Sigmoid colon (tissue), 7 donors: ENCODE measurements around the gene TRAPPC2. TPM values are rescaled to one million over a fixed set of nuclear protein-coding genes. Genes with fewer than 3 reads are reported as not detected.

Source experiments
- DNase-seq: peaks from one replicate; pipeline ENCODE4 v3.0.0-alpha.2; 2019
- H3K27ac ChIP-seq, 4 donors: fragments of 200-600 bp; sonication (generic); one replicate each; pipeline ENCODE4 v1.5.1; 2016 to 2019; ENCODE audit warnings: mild to moderate bottlenecking in 1 of 4
- H3K27me3 ChIP-seq, 3 donors: fragments of 200-600 bp; sonication (generic); one replicate each; pipeline ENCODE4 v1.5.1; 2019; ENCODE audit warnings: mild to moderate bottlenecking in 1 of 3
- H3K36me3 ChIP-seq, 4 donors: fragments of 200-600 bp; sonication (generic); one replicate each; pipeline ENCODE4 v1.5.1; 2016 to 2019
- H3K4me1 ChIP-seq, 4 donors: fragments of 200-600 bp; sonication (generic); one replicate each; pipeline ENCODE4 v1.5.1; 2017 to 2019
- H3K4me3 ChIP-seq, 4 donors: fragments of 200-600 bp; sonication (generic); one replicate each; pipeline ENCODE4 v1.5.1; 2017 to 2019; ENCODE audit warnings: mild to moderate bottlenecking in 2 of 4, moderate library complexity in 1 of 4
- H3K9me3 ChIP-seq, 4 donors: fragments of 200-600 bp in 3 of 4; sonication (generic) in 3 of 4; one replicate each; pipeline versions ENCODE4 v1.5.1 to v1.6.1; 2013 to 2019
- EP300 ChIP-seq, 4 donors: sonication (generic); formaldehyde crosslinking; IDR thresholded peaks; one replicate each; pipeline ENCODE4 v1.6.1; 2017; ENCODE audit warnings: antibody characterized with exemption in 4 of 4
- POLR2A ChIP-seq, 2 donors: fragments of 450-650 bp; IDR thresholded peaks; one replicate each; pipeline ENCODE4 v1.6.1; 2016; ENCODE audit warnings: antibody characterized with exemption in 2 of 2, mild to moderate bottlenecking in 2 of 2, moderate library complexity in 2 of 2
- POLR2AphosphoS5 ChIP-seq, 4 donors: sonication (generic); formaldehyde crosslinking; IDR thresholded peaks; one replicate each; pipeline ENCODE4 v1.6.1; 2017; ENCODE audit warnings: antibody characterized with exemption in 4 of 4
- WGBS, 2 donors: extraction: QIAGEN DNeasy Blood & Tissue Kit; methylation state at CpG; one replicate each; pipeline ENCODE4 v1.1.7; 2013; 5-methylcytosine and 5-hydroxymethylcytosine counted together
- intact Hi-C: fragments of 100-400 bp; cut with DNase I; formaldehyde crosslinking; loops from one replicate; pipeline ENCODE4 v1.15.1; 2023
- polyA plus RNA-seq, 3 donors: library from polyadenylated mRNA; stranded (reverse); fragments of 200-250 nt; gene quantifications; one replicate each; pipeline ENCODE4 v1.2.3, GENCODE V29; 2013
- total RNA-seq, 4 donors: library from RNA; depleted of rRNA; stranded (reverse); fragments of >200 nt; gene quantifications; one replicate each; pipeline ENCODE4 v1.1.0, GENCODE V29; 2016
- TF ChIP-seq, protein P1 (sequence below), 4 experiments: fragments of 450-650 bp in 3 of 4; fragments of 200-600 bp in 1 of 4; IDR thresholded peaks; one replicate each; pipeline ENCODE4 v1.5.1; 2016 to 2019; ENCODE audit warnings: antibody characterized with exemption in 4 of 4, mild to moderate bottlenecking in 3 of 4, moderate library complexity in 2 of 4
- donor health status: healthy with polysubstance abuse.
- donor health status: Bipolar disorder and iron deficiency.
- donor health status: healthy.

TRAPPC2 gene
- total and polyA plus RNA-seq, 7 donors = 5.5 to 22.8 (median 20.1) TPM

DNA sequence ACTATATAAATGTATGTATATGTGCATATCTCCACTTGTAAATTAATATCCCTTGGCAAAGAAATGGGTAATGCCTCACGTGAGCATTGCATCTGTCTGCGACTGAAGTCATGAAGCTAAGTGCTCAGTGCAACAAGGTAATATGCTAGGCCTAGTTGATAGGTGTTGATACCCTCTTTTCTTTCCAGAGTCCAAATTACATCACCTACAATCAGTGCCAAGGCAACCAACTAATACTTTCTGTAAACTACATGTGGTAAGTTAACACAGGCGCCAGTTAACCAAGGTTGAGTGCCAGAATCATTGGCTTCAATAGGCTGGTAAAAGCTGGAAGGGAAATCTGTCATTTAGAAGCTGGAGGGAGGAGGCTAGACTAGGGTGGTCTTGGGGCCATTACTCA is 41.4 kb upstream of the TRAPPC2 start:
- Histone ChIP-seq H3K4me1 (no peaks in the 10 kb centered on the region), H3K9me3 (no peaks in the 10 kb centered on the region), H3K36me3 (no peaks in the 10 kb centered on the region), H3K4me3 (no peak overlapping the region), H3K27ac (peak overlapping the region in 1 of 4 donors; percentile 49), H3K27me3 (no peaks in the 10 kb centered on the region)
- TF ChIP-seq, protein P1, sequence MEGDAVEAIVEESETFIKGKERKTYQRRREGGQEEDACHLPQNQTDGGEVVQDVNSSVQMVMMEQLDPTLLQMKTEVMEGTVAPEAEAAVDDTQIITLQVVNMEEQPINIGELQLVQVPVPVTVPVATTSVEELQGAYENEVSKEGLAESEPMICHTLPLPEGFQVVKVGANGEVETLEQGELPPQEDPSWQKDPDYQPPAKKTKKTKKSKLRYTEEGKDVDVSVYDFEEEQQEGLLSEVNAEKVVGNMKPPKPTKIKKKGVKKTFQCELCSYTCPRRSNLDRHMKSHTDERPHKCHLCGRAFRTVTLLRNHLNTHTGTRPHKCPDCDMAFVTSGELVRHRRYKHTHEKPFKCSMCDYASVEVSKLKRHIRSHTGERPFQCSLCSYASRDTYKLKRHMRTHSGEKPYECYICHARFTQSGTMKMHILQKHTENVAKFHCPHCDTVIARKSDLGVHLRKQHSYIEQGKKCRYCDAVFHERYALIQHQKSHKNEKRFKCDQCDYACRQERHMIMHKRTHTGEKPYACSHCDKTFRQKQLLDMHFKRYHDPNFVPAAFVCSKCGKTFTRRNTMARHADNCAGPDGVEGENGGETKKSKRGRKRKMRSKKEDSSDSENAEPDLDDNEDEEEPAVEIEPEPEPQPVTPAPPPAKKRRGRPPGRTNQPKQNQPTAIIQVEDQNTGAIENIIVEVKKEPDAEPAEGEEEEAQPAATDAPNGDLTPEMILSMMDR (IDR thresholded peaks at IDR 0.05) = no peak
- no peak for TF ChIP-seq EP300 (IDR thresholded peaks at IDR 0.05)
- no peak for TF ChIP-seq POLR2A (IDR thresholded peaks at IDR 0.05)
- TF ChIP-seq POLR2AphosphoS5 (IDR thresholded peaks at IDR 0.05) = no peak
- WGBS, 2 donors = 97% methylated on average over 3 of the region's 3 CpGs
- intact Hi-C loops = no loop called here
- DNase-seq = no peak

DNA sequence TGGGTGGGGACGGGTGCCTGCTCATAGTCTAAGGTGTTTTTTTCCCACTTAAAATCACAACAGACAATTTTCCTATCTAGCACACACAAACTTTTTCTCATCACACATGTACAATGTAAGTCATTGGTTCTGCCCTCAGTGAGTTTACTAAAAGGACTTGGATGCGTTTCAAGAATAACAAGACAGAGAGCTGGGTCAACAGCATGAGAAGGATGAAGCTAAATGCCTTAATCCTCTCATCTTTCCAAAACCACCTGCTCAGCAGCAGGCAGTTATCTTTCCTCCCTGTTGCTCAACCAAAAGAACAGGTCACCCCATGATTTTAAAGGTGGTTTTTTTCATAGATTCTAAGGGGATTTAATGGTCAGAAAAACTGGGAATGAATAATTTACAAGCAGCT is 40.3 kb upstream of the TRAPPC2 start:
- Histone ChIP-seq H3K36me3 (peaks cover 0 to 7% (median 0%) of the 10 kb centered on the region in 4 donors), H3K27ac (no peak overlapping the region), H3K9me3 (no peaks in the 10 kb centered on the region), H3K4me1 (no peaks in the 10 kb centered on the region), H3K27me3 (no peaks in the 10 kb centered on the region), H3K4me3 (no peak overlapping the region)
- 89 to 95% methylated on average over 2 of the region's 2 CpGs for WGBS, 2 donors
- DNase-seq = no peak
- TF ChIP-seq EP300 (IDR thresholded peaks at IDR 0.05) (no peak), POLR2AphosphoS5 (IDR thresholded peaks at IDR 0.05) (no peak)
- intact Hi-C loops = no loop called here

DNA sequence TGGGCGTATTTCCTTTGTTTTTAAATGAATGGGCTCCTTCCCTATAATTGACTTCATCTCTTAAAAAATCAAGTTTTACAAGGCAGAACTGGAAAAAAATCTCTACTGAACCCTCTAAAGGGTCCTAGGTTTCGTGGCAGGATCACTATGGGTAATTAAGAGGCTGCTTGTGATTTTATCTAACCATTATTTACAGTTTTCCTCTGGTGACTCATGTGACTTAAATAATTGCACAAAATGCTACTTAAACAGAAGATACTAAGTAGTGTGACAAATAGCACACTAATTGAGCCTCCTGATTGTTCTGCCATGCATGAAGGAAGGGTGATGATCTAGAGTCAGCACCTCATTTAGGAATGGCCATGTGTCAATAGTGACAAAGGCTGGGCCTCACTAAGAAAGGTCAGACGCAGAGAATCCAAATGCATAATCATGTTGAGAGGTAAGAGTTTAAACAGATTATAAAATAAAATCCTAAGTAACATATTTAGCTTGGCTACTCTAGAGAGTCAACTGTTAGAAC is 35.7 kb upstream of the TRAPPC2 start:
- intact Hi-C loops = no loop called here

DNA sequence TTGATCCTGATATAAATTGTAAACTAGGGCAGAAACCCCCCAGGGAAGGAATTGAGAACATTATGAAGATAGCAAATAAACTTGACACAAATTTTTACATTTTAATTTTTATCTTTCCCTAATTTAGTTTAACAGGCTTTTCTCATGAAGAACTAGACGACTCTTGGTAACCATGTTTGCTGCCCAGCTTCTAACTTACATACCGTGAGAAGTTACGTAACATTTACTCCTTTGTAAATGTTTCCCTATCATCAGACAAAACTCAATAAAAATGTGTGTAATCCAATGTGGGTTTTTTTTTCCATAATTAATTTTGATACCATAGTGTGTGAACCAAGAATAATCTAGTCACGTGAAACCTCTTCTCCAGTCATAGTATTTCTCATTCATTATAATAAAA is 34.5 kb upstream of the TRAPPC2 start:
- 87 to 91% methylated on average over 4 of the region's 4 CpGs for WGBS, 2 donors
- H3K4me1 ChIP-seq = peaks cover 0 to 3% (median 0%) of the 10 kb centered on the region in 4 donors
- no peaks in the 10 kb centered on the region for H3K27me3 ChIP-seq
- no peak overlapping the region for H3K4me3 ChIP-seq
- H3K9me3 ChIP-seq = no peaks in the 10 kb centered on the region
- TF ChIP-seq POLR2AphosphoS5 (IDR thresholded peaks at IDR 0.05) (no peak), POLR2A (IDR thresholded peaks at IDR 0.05) (no peak), EP300 (IDR thresholded peaks at IDR 0.05) (no peak)
- TF ChIP-seq, protein P1 (IDR thresholded peaks at IDR 0.05) = no peak
- peaks cover 0 to 34% (median 3%) of the 10 kb centered on the region in 4 donors for H3K36me3 ChIP-seq
- DNase-seq = no peak
- intact Hi-C loops = no loop called here
- H3K27ac ChIP-seq = no peak overlapping the region

More for the DNA sequence above, 35.7 kb upstream of the TRAPPC2 start:
- TF ChIP-seq EP300 (IDR thresholded peaks at IDR 0.05) (no peak), POLR2A (IDR thresholded peaks at IDR 0.05) (no peak), POLR2AphosphoS5 (IDR thresholded peaks at IDR 0.05) (no peak)
- TF ChIP-seq, protein P1 (IDR thresholded peaks at IDR 0.05) = no peak
- Histone ChIP-seq H3K4me1 (no peaks in the 10 kb centered on the region), H3K9me3 (no peaks in the 10 kb centered on the region), H3K36me3 (peaks cover 0 to 34% (median 3%) of the 10 kb centered on the region in 4 donors), H3K4me3 (no peak overlapping the region), H3K27me3 (no peaks in the 10 kb centered on the region), H3K27ac (no peak overlapping the region)
- 90 to 94% methylated on average over 3 of the region's 3 CpGs for WGBS, 2 donors
- DNase-seq = no peak

DNA sequence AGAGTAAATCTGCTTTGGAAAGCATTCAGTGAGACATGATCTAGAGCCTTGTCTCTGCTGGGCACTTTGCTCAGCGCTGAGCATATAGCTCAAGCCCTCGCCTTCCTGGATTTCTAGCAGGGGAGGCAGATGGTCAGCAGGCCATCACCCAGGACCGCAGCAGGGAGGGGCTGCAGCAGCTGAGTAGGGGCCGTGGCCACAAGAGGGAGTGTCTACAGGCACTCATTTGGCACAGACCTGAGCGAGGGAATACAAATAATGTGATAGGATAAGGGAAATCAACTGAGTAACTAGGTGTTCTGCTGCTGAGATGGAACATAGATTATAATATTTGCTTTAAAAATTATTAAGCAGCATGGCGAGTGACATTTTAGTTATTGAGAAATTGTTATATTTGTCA is 30.3 kb upstream of the TRAPPC2 start:
- no peak for TF ChIP-seq EP300 (IDR thresholded peaks at IDR 0.05)
- TF ChIP-seq POLR2A (IDR thresholded peaks at IDR 0.05) = no peak
- TF ChIP-seq, protein P1 (IDR thresholded peaks at IDR 0.05) = no peak
- TF ChIP-seq POLR2AphosphoS5 (IDR thresholded peaks at IDR 0.05) = no peak
- peaks cover 0 to 45% (median 3%) of the 10 kb centered on the region in 4 donors for H3K36me3 ChIP-seq
- WGBS, 2 donors = 59 to 72% methylated on average over 6 of the region's 6 CpGs
- H3K4me1 ChIP-seq = peaks cover 0 to 3% (median 0%) of the 10 kb centered on the region in 4 donors
- H3K27me3 ChIP-seq = no peaks in the 10 kb centered on the region
- peak overlapping the region in 2 of 4 donors; percentile 14 to 25 for H3K27ac ChIP-seq
- DNase-seq = no peak
- no peak overlapping the region for H3K4me3 ChIP-seq
- no peaks in the 10 kb centered on the region for H3K9me3 ChIP-seq
- intact Hi-C loops = no loop called here
